ENCODE data around the gene ARHGEF16.

The ARHGEF16 gene

DNA sequence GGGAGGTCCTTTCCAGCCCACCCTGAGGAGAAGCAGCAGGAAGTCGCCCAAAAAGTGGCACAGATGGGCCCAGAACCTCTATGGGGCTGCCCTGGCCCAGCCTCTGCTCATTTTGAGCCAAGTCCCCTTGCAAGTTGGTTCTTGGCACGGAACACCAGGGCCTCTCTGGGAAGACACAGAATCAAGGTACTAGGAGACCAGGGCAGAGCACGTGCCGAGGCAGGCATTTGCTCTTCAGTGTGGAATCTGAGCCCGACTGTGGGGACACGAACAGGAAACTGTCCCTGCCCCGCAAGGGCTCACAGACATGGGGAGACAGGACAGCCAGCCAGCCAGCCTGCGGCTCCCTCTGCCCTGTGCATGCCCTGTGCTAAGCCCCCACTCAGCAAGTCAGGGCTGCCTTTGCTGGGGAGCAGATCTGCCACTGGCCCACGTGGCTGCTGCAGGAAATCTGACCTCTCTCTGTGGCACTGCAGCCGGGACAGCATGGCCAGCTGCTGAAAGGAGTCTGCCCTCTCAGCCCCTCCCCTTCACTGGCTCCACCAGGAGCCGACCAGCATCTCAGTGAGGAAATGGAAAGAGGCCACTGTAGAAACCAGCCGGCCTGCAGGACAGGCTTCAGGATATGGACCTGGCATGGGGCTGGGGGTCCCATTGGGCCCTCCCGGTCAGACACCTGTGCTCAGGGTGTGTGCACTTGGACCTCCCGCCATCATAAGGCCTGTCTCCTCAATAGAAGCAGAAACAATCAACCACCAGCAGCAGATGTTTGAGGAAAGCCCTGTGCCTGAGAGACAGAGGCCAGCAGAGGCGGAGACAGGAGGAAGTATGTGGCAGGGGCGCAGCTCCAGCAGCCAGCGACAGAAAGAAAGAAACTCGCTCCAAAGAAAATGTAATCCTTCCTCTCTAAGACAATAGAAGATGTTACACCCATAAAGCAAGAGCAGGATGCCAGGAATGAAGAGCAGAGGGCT lies 3.7 kb downstream of the ARHGEF16 start:
- DNase-seq = no peak

DNA sequence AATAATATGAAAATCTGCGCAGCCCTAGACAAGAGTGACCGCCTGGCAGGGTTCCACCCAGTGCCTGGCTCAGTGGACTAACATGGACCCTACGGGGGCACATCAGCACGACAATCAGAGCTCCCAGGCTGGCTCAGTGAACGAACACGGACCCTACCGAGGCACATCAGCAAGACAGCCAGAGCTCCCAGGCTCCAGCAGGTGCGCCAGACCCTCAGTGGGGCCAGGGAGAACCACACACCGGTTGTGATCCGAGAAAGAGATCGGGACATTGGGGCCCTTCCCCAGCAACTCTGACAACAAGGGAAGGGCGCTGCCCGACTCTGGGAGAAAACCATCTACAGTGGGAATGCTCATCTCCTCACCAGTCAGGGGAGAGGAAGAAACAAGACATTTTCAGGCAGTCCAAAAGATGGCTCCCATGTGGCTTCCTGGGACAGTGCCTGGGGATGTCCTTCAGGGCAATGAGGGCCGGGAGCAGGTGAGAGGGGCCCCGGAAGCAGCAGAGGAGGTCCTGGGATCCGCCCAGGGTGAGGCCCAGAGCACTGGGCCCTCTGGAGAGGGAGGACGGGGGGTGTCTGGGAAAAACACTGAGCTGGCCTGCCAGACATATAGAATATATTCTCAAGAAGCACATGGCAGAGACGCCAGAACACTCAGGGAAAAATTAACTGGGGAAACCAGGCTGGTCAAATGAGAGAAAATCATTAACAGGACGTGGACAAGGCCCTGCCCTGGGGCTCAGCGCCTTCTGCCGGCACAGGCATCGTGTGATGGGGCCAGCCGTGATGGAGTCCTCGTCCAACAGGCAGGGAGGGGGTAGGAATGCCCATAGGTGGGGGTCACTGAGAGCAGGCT lies 4.8 kb downstream of the ARHGEF16 start:
- DNase-seq = no peak

DNA sequence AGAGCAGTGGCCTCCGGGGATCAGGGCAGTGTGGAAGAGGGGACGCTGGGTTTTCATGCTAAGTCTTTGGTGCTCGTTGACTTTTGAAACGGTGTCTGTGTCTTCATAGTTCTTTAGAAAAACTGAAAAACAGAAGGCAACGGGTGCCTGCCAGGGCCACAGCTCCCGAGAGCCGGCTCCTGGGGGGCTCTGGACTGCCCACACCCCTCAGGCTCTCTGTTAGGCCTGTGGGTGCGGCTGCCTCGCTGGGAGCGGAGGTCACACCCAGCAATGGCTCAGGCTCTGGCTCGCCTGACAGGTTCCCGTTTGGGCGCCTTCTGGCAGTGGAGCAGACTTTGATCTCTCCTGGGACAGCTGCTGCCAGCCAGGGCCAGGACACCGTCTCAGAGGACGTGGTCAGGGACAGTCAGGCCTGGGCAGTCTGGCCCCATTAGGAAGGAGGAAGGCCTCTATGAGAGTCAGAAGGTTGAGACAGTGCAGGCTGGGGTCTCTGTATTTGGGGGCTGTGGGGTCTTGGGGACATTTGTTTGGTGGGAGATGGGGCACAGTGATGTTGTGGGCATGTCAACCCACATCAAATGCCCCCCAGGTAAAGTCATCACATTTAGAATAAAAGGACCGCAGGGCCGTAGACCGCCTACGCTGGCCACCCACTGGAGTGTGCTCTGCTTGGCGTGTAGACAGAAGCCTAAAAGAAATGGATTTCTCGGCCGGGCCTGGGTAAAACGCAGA lies 5.6 kb downstream of the ARHGEF16 start:
- DNase-seq = no peak

DNA sequence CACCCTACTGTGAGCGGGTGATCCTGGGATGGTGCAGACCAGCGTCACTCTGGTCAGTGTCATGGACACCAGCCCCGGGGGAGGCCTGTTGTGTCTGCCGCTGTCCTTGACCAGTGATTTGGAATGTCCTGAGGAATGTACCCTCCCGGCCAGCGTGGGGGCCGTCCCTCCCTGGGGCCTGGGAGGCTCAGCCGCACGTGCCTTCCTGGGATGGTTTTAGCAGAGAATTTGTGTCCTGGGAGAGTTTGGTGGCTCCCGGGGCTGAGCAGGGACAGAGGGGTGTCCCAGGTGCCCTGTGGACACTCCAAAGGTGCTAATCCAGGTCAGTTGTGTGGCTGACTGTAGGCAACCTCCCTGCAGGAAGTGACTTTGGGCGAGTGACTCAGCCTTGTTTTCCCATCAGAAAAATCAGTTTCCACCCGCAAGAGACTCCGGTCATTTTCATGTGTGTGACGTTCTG lies 6.2 kb downstream of the ARHGEF16 start:
- DNase-seq = no peak

DNA sequence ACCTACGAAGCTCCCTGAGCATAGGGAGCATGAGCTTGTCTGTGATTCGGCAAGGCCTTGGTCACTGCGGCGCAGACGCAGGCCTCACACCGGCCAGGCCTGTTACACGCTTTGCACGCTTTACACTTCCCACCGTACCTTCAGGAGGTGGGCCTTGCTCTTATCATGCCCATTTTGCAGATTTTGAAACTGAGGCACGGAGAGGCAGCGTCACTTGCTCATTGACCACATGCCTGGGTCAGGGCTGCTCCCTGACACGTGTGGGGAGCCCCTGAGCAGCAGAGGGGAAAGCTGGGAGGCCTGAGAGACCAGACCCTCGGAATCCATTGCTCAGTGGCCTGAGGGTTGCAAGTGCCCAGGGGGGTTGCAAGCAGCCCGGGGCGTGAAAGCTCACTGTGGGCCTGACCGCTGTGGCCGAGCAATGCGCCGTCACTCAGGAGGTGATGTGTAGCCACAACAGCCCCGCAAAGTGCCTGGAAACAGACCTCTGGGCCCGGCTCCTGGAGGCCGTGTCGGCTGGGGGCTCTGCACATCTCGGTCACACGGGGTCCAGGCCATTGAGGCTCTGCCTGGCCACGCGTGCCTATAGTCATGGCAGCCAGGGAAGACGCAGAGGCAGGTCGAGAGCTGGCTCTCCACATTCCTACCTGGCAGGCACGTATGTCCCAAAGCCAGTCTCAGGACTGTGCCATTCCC lies 6.9 kb downstream of the ARHGEF16 start:
- DNase-seq = no peak

DNA sequence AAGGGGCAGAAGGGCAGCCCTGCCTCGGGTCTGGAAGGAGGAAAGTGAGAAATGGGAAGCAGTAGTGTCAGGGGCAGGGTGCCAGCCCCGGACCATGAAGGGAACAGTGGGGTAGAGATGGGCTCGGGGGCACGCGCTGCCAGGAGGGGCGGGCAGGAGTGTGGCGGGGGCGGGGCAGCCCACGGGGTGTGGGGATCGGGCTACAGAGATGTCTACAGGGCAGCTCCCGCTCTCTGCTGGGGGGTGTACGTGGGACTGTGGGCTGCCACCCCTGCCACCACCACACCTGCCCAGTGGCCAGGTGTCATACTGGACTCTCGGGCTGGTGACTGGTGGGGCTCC lies 7.4 kb downstream of the ARHGEF16 start:
- no peak for DNase-seq

DNA sequence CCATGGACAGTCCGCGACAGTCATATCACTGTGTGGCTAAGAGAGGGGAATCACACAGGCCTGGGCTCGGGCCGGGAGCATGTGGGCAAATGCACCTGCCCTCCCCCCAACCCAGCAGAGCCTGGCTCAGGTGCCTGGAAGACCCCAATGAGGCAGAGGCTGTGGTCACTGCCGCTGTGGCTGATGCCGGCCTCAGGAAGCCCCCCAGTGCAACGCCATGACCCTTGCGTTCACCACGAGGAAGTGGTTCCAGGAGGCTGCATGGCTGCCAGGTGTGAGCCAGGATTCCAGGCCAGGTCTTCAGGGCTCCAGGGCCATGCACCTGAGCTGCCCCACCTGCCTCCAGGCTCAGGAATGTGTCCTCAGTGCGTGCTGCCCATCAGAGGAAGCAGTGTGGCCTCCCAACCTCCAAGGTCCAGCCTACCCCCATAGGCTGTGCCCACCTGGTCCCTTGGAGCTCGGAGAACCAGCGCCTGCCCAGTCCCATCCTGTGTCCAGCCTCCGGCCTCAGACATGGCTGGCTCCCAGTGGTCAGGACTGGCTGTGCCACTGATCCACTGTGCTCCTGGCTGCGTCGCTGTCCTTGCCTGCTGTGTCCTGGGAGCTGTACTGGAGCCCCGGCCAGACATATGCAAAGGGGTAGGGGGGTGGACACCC lies 8.0 kb downstream of the ARHGEF16 start:
- no peak for DNase-seq

DNA sequence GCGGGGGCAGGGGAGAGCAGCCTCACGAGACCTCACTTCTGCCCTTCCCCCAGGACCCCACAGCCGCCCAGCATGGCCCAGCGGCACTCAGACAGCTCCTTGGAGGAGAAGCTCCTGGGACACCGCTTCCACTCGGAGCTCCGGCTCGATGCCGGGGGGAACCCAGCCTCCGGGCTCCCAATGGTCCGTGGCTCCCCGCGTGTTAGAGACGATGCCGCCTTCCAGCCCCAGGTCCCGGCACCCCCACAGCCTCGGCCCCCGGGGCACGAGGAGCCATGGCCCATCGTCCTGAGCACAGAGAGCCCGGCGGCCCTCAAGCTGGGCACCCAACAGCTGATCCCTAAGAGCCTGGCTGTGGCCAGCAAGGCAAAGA lies 8.5 kb downstream of the ARHGEF16 start:
- DNase-seq = no peak

DNA sequence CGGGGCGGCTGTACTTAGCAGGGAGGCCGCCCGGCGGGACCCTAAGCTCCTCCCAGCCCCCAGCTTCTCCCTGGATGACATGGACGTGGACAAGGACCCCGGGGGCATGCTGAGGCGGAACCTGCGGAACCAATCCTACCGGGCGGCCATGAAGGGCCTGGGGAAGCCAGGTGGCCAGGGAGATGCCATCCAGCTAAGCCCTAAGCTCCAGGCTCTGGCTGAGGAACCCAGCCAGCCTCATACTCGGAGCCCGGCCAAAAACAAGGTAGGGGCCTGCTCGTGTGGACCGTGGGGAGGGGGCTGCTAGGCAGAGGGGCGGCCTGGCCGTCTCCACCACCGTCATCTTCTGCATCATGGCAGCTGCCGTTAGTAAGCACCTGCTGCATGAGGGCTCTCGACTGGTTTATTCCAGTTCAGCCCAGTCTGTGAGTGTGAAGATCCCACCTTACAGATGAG lies 9.0 kb downstream of the ARHGEF16 start:
- no peak for DNase-seq

DNA sequence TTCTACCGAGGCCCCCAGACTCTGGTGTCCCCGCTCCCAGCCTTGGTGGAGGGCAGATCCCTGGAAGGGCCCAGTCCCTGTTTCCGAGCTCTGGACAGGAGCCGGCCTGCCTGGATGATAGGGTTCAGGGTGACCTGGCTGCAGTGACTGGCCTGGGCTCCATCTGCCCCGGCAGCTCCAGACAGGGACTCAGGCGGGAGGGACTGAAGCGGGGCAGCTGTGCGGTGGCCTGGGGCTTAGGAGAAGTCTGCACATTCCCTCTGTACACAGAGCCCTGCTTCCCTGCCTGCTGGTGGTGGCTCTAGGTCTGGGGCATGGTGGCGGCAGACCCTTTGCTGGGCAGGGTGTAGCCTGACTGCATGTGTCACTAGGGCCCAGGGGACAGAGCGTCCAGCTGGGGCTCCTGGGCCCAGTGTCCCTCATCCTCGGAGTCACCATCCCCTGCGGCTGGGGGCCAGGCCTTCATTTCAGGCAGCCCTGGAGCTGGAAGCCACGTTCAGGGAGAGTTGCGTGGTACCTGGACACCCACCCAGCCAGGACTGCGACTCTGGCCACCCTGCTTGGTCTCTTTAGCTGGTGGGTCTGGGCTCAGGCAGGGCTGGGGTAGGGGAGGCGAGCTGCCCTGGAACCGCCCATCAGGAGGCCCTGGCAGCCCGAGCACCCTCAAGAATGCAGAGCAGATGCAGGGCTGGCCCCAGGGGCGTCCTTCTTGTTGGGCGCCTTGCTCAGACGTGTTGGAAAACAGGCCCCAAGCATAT lies 9.6 kb downstream of the ARHGEF16 start:
- no peak for DNase-seq

DNA sequence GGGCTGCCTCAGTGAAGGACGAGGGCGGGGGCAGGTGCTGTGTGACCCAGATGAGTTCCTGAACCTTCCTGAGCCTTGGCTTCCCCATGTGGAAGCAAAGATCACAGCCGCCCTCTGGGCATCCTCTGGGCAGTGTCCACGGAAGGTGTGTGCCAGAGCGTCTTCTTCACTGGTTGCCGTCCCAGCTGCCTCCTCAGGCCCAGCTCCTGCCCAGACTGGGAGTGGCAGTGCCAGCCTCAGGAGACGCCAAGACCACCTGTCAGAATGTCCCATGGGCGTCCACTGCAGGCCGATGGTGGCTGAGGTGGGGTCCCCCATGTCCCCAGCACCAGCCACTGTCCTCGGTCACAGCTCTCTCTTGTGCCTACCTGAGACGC lies 10.2 kb downstream of the ARHGEF16 start:
- DNase-seq = no peak

DNA sequence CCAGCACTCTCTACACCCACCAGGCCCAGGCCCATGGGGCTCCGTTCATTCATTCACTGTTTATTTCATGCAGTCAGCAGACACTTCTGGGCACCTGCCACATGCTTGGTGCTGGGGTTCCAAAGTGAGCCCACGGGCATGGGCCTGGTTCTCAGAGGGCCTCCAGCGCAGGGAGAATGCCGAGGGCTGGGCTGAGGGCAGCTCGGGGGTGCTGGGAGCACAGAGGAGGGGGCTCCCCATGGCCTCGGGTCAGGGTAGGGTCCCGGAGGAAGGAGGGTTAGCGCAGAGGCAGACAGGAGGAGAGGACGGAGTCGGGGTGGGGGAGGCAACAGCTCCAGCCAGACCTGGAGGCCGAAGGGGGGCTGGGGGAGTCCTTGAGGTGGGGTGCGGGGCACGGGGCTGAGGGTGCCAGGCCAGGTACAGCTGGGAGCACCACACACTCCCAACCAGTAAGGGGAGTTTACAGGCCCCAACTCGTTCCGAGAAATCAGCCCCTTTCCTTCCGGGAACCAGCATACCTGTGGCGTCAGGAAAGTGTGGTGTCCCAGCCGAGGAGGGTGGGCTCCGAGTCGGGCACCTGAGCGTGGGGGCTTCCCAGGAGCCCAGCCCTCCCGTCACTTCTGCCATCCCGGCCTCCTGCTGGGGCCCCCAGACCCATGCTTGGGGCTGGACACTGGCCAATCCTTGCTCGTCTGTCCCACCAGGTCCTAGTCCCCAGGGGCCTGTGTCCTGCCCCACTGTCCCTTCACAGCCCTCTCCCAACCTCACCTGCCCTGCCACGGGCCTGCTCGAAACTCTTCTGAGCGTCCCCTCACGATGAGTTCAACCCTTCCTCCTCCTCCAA lies 10.8 kb downstream of the ARHGEF16 start:
- DNase-seq = no peak

DNA sequence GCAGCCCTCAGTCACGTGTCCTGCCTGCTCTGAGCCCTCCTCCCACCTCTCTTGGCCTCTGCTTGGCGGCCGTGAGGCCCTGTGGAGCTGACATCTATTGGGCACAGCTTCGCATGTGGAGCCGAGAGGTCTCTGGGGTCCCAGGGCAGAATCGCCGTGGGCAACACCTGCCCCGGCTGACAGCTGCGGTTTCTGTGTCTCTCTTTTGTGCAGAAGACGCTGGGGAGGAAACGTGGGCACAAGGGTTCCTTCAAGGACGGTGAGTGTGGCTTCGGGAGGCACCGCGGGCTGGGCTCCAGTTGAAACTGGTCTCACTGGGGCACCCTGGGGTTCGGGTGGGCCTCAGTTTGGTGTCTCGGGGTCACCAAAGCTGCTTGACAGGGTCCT lies 11.5 kb downstream of the ARHGEF16 start:
- DNase-seq = no peak

DNA sequence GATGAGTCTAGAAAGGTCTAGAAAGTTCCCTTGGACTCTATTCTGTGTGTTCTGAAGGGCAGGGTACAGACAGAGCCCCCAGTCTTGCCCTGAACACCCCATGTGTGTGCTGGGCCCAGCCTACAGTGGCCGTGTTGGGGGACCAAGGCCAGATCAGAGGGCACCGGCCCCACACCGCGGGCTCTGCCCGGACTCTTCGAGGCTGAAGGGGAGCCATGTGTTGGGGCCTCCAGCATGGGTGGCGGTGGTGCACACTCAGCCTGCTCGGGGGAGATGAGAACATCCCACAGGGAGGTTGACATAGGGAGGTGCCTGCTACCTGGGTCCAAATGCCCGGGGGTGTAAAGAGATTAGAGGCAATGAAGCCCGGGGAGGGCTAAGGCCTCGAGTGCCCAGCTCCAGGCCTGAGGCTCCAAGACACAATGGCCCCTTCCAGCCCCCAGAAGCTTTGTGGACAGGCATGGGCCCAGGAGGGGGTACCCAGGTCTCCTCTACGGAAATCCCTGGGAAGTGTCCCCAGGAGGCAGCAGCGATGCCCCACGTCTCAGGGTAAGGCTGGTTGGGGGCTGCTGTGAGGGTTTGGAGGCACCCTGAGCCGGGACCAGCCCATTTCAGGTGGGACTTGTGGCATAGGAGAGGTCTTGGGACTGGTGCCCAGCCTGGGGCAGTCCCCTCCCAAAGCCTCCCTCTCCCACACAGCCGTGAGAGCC lies 12.1 kb downstream of the ARHGEF16 start:
- no peak for DNase-seq

DNA sequence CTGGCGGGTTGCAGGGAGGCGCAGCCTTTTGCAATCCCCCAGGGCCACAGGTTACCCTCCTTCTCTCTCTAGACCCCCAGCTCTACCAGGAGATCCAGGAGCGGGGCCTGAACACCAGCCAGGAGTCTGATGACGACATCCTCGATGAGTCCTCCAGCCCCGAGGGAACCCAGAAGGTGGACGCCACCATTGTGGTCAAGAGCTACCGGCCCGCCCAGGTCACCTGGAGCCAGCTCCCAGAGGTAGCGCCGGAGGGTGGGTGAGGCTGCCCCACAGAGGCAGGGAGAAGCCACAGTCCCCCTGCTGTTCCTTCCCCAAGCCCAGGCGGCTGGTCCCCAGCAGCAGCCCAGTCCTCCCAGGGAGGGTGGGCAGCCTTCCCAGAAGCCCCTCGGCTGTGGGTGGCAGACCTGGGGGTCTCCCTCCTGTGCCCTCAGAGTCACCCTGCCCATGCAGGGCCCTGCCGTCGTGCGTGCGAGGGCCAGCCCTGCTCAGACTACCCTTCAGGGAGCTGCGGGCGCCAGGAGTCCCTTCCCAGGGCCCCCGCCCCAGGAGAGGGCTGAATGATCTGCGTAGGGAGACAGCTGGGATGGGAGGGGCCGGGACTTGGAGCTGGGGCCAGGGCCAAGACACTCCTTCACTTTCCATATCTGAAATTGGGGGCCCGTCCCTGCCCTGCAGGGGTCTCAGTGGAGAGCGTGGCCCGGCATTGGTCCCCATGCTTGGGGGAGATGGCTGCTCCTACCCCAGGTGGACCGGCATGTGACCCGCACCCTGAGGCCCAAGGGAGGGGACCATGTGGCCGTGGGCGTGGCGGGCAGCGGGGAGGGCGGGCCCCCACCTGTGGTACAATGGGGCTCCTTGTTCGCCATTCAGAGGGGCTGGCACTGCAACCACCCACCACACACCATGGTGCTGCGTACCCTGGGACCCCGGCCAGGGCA lies 12.9 kb downstream of the ARHGEF16 start:
- DNase-seq = no peak

DNA sequence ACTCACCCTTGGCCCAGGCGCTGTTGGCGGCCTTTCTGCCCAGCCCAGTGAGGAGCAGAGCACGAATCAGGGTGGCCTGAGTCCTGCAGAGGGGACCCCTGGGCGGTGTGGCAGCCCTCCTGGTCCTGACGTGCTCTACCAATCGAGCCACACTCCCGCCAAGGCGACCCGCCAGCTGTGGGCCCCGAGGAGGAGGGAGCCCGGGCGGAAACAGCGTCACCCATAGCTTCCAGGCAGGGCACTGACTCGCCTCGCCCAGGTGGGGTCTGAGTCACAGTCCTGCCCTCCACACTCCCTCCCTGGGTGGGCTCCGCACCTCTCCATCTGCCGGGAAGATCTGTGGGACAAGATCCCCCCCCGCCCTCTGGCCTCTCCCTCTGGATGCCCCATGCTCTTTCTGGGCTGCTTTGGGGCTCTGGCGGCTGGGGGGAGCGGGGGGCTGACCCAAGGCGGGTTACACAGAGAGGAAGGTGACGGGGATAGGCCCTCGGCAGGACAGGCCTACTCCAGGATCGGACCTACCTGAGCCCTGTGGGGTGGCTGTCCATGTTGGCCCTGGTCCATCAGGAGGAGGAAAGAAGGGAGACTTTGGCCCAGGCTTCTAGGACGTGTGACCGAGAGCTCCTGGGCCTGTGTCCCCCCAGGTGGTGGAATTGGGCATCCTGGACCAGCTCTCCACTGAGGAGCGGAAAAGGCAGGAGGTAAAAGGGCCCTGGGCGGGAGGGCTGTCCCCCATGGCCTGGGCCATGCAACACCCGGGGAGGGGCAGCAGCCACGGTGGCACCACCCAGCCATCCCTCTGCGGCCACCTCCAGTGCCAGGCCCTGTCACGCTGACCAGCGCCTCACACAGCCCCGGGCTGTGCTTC lies 14.0 kb downstream of the ARHGEF16 start:
- DNase-seq = no peak

DNA sequence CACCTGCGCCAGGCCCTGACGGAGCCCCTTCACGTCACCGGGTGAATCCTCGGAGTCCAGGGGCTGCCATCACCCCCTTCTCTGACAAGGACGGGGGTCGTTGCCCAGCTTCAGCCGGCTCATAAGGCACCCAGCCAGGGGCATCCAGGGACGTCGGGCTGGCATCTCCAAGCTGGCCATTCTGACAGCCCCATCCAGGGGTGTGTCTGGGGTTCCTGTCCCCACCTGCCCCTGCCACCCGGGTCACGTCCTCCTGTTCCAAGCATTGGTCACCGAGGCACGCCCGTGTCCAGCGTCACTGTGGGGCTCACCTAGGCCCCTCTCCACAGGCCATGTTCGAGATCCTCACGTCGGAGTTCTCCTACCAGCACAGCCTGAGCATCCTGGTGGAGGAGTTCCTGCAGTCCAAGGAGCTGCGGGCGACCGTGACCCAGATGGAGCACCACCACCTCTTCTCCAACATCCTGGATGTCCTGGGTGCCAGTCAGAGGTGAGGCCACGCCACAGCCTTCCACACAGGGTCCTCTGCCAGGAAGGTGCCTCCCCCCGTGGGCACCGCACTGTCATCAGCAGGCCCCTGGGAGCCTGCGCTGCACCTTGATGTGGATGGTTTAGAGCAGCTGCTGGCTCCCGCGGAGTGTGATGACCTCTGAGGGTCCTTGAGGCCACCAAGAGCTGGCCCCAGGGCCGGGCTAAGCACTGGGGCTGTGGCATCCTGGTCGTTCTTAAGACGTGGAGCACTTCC lies 14.8 kb downstream of the ARHGEF16 start:
- no peak for DNase-seq
